ENCODE results near the gene ZBTB44. TPM values are rescaled to one million over a fixed set of nuclear protein-coding genes. Genes with fewer than 3 reads are reported as not detected.

ZBTB44 gene
- total RNA-seq, 1 experiment from 2014 or later = 27.5 TPM

DNA sequence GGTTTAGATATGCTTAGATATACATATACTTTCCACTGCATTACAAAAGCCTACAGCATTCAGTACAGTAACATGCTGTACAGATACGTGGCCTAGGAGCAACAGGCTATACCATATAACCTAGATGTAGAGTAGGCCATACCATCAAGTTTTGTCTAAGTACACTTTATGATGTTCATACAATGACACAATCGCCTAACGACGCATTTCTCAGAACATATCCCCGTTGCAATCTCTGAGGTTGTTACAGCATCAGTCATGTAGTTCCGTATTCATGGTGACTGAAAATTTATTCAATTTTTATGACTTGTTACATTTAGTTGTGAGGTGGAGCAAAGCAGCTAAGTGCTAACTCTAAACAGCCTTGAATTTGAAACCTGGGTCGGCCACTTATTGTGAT lies 6.7 kb downstream of the ZBTB44 start:
- POLR2A ChIA-PET (ENCODE audit: unreplicated experiment) = no interaction called here

DNA sequence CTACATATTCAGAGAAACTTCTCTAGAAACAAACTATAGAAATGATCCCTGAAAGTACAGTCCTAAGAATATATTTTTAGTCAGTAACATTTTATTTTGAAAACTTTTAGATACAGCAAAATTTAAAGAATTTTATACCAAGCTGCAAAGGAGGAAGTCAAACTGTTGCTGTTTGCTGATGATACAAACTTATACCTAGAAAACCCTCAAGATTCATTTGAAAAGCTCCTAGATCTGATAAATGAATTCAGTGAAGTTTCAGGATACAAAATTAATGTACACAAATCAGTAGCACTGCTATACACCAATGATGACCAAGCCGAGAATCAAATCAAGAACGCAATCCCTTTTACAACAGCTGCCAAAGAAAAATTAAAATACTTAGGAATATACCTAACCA lies 10.1 kb downstream of the ZBTB44 start:
- Histone ChIP-seq H3K4me2 (ENCODE audit: low read length) (no peak overlapping the region), H3K9ac (ENCODE audit: low read length) (no peak overlapping the region), H3K79me2 (ENCODE audit: low read length) (peaks cover 97% of the 10 kb centered on the region), H3K4me3 (ENCODE audit: low read length) (no peak overlapping the region), H3K9me2 (replicated peaks; ENCODE audit: low read length) (no peaks in the 10 kb centered on the region), H3K36me3 (ENCODE audit: low read depth, low read length) (peaks cover 17% of the 10 kb centered on the region), H3K27me3 (ENCODE audit: low read length) (no peaks in the 10 kb centered on the region), H3K4me1 (ENCODE audit: insufficient read depth, low read length) (no peaks in the 10 kb centered on the region), H3K9me3 (ENCODE audit: low read length) (no peaks in the 10 kb centered on the region), H2AFZ (ENCODE audit: low read length) (no peak overlapping the region), H3K27ac (ENCODE audit: low read length) (no peak overlapping the region), H3F3A (ENCODE audit: low read length, unreplicated experiment) (no peaks in the 10 kb centered on the region), H4K20me1 (ENCODE audit: low read length) (no peaks in the 10 kb centered on the region)
- DNase-seq (no peak), ATAC-seq (no peak)
- ChIA-PET POLR2A (ENCODE audit: unreplicated experiment) (no interaction called here), CTCF (no interaction called here)
- no TSS peak for BruUV-seq (replicated peaks)
- intact Hi-C loops (cut with micrococcal nuclease) = no loop called here
- TF ChIP-seq, protein P1, sequence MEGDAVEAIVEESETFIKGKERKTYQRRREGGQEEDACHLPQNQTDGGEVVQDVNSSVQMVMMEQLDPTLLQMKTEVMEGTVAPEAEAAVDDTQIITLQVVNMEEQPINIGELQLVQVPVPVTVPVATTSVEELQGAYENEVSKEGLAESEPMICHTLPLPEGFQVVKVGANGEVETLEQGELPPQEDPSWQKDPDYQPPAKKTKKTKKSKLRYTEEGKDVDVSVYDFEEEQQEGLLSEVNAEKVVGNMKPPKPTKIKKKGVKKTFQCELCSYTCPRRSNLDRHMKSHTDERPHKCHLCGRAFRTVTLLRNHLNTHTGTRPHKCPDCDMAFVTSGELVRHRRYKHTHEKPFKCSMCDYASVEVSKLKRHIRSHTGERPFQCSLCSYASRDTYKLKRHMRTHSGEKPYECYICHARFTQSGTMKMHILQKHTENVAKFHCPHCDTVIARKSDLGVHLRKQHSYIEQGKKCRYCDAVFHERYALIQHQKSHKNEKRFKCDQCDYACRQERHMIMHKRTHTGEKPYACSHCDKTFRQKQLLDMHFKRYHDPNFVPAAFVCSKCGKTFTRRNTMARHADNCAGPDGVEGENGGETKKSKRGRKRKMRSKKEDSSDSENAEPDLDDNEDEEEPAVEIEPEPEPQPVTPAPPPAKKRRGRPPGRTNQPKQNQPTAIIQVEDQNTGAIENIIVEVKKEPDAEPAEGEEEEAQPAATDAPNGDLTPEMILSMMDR (conservative IDR thresholded peaks at IDR 0.05; ENCODE audit: low read depth, low read length) = no peak
- TF ChIP-seq EZH2phosphoT487 (IDR thresholded peaks at IDR 0.05; ENCODE audit: borderline replicate concordance, low read length) (no peak), EZH2 (IDR thresholded peaks at IDR 0.05; ENCODE audit: low read length, unreplicated experiment) (no peak)

More for the DNA sequence above, 6.7 kb downstream of the ZBTB44 start:
- H4K20me1 ChIP-seq (ENCODE audit: low read length) = peaks cover 9% of the 10 kb centered on the region
- H3K4me3 ChIP-seq (ENCODE audit: low read length) = no peak overlapping the region
- peaks cover 99% of the 10 kb centered on the region for H3K79me2 ChIP-seq (ENCODE audit: low read length)
- BruUV-seq (replicated peaks) = no TSS peak
- no peak overlapping the region for H2AFZ ChIP-seq (ENCODE audit: low read length)
- H3K4me2 ChIP-seq (ENCODE audit: low read length) = no peak overlapping the region
- intact Hi-C loops (cut with micrococcal nuclease) = no loop called here
- DNase-seq (no peak), ATAC-seq (no peak)
- peaks cover 14% of the 10 kb centered on the region for H3K4me1 ChIP-seq (ENCODE audit: insufficient read depth, low read length)
- H3F3A ChIP-seq (ENCODE audit: low read length, unreplicated experiment) = no peaks in the 10 kb centered on the region
- H3K27ac ChIP-seq (ENCODE audit: low read length) = no peak overlapping the region
- no peak for TF ChIP-seq EZH2 (IDR thresholded peaks at IDR 0.05; ENCODE audit: low read length, unreplicated experiment)
- TF ChIP-seq, protein P1 (conservative IDR thresholded peaks at IDR 0.05; ENCODE audit: low read depth, low read length) = no peak
- TF ChIP-seq EZH2phosphoT487 (IDR thresholded peaks at IDR 0.05; ENCODE audit: borderline replicate concordance, low read length) = no peak
- CTCF ChIA-PET = no interaction called here
- no peaks in the 10 kb centered on the region for H3K9me2 ChIP-seq (replicated peaks; ENCODE audit: low read length)
- H3K9ac ChIP-seq (ENCODE audit: low read length) = no peak overlapping the region
- no peaks in the 10 kb centered on the region for H3K27me3 ChIP-seq (ENCODE audit: low read length)
- H3K9me3 ChIP-seq (ENCODE audit: low read length) = no peaks in the 10 kb centered on the region
- H3K36me3 ChIP-seq (ENCODE audit: low read depth, low read length) = peaks cover 17% of the 10 kb centered on the region; the same call in 1 of the 2 replicates

DNA sequence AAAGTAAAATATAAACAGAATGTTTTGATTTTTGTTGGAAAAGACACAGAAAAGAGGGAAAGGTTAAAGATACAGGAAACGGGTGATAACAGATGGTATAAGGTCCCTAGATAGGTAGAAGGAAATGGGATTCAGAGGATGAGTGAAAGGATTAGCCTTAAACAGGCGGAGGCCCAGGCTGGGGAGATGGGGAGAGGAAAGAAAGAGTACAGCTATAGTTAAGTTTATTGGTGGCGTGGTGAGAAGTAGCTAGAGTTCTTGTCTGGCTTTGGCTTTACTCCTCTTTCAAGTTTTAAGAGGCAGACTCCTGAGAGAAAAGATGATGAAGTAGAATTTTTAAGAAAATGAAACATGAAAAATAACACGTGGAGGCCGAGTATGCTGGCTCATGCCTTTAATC lies 13.7 kb downstream of the ZBTB44 start:
- ChIA-PET CTCF (interaction anchor here (0.7 kb wide), 1 partner anchor 145 kb away, joined by 3 read pairs; no protein-coding TSS in a partner anchor), POLR2A (ENCODE audit: unreplicated experiment) (no interaction called here)
- Histone ChIP-seq H2AFZ (ENCODE audit: low read length) (no peak overlapping the region), H3K27ac (ENCODE audit: low read length) (no peak overlapping the region), H3K9ac (ENCODE audit: low read length) (no peak overlapping the region), H3K4me1 (ENCODE audit: insufficient read depth, low read length) (no peaks in the 10 kb centered on the region), H3K9me2 (replicated peaks; ENCODE audit: low read length) (no peaks in the 10 kb centered on the region), H3F3A (ENCODE audit: low read length, unreplicated experiment) (no peaks in the 10 kb centered on the region), H4K20me1 (ENCODE audit: low read length) (no peaks in the 10 kb centered on the region), H3K36me3 (ENCODE audit: low read depth, low read length) (peaks cover 7% of the 10 kb centered on the region; the same call in 1 of the 2 replicates), H3K4me3 (ENCODE audit: low read length) (no peak overlapping the region), H3K4me2 (ENCODE audit: low read length) (no peak overlapping the region), H3K79me2 (ENCODE audit: low read length) (peaks cover 82% of the 10 kb centered on the region), H3K9me3 (ENCODE audit: low read length) (no peaks in the 10 kb centered on the region), H3K27me3 (ENCODE audit: low read length) (no peaks in the 10 kb centered on the region)
- TF ChIP-seq EZH2 (IDR thresholded peaks at IDR 0.05; ENCODE audit: low read length, unreplicated experiment) = no peak
- TF ChIP-seq, protein P1 (conservative IDR thresholded peaks at IDR 0.05; ENCODE audit: low read depth, low read length) = no peak
- TF ChIP-seq EZH2phosphoT487 (IDR thresholded peaks at IDR 0.05; ENCODE audit: borderline replicate concordance, low read length) = no peak
- no TSS peak for BruUV-seq (replicated peaks)
- DNase-seq = no peak
- intact Hi-C loops (cut with micrococcal nuclease) = no loop called here
- no peak for ATAC-seq

All from PC-3 (cell line).